AG09309 (cell line): ENCODE data around the gene WSCD2.

Experiments
- DNase-seq: peaks from one replicate; pipeline ENCODE4 v3.0.0-alpha.2; 2010; ENCODE audit warnings: low read depth
- H3K4me3 ChIP-seq: 2 replicates; pipeline ENCODE4 v1.5.1; 2011; ENCODE audit warnings: mild to moderate bottlenecking, low read depth, low read length, moderate library complexity; ENCODE audit not compliant: control insufficient read depth
- TF ChIP-seq, protein P1 (sequence below): IDR thresholded peaks from 2 replicates; pipeline ENCODE4 v1.5.1; 2011; ENCODE audit warnings: mild to moderate bottlenecking, low read depth, low read length, inconsistent platforms; ENCODE audit not compliant: insufficient read depth, control insufficient read depth; ENCODE audit errors: missing control alignments

The WSCD2 gene

DNA sequence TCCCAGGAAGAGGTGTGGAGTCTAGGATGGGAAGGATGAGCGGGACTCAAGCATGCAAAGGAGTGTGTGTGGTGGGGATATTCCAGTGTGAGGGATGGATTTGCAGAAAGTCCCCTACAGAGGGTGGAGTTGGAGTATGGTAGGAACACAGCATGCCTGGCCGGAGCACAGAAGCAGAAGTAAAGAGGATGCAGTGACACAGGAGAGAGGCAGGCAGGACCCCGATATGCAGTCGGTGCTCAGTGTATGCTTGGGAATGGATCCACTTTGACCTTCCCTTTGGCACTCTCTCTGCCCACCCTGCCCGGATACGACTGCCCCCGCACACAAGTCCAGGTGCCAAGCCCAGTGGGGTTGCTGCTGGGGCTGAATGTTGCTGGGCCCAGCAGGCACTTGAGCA lies 21.3 kb downstream of the WSCD2 start:
- TF ChIP-seq, protein P1, sequence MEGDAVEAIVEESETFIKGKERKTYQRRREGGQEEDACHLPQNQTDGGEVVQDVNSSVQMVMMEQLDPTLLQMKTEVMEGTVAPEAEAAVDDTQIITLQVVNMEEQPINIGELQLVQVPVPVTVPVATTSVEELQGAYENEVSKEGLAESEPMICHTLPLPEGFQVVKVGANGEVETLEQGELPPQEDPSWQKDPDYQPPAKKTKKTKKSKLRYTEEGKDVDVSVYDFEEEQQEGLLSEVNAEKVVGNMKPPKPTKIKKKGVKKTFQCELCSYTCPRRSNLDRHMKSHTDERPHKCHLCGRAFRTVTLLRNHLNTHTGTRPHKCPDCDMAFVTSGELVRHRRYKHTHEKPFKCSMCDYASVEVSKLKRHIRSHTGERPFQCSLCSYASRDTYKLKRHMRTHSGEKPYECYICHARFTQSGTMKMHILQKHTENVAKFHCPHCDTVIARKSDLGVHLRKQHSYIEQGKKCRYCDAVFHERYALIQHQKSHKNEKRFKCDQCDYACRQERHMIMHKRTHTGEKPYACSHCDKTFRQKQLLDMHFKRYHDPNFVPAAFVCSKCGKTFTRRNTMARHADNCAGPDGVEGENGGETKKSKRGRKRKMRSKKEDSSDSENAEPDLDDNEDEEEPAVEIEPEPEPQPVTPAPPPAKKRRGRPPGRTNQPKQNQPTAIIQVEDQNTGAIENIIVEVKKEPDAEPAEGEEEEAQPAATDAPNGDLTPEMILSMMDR: no peak
- no peak overlapping the region for H3K4me3 ChIP-seq
- DNase-seq: no peak

DNA sequence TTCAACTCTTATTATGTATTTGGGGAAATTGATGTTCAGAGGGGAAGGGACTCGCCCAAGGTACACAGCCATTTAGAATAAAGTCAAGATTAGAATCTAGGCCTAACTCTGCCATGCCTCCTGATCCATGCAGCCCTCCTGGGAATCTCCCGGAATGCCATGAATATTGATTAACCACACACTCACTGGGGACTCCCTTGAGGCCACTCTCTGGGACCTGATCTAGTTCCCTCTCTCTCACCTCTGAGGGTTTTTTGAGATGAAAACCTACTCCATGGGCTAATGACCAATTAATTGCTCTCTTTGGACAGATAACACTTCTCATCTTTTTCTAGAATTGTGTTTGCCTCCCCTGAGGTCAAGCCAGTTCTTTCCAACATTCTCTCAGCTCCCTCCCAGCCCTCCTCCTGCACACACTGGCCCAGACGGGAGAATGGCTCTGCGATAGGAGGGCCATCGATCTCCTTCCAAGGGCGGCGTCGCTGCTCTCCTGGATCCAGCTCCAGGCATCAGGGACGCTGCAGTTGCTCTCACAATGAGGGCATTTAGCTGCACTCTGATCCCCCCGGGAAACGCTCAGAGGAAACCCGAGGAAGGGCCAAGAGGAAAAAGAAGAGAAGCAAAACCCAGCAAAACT lies 22.6 kb downstream of the WSCD2 start:
- TF ChIP-seq, protein P1: no peak
- no peak for DNase-seq
- H3K4me3 ChIP-seq: no peak overlapping the region

DNA sequence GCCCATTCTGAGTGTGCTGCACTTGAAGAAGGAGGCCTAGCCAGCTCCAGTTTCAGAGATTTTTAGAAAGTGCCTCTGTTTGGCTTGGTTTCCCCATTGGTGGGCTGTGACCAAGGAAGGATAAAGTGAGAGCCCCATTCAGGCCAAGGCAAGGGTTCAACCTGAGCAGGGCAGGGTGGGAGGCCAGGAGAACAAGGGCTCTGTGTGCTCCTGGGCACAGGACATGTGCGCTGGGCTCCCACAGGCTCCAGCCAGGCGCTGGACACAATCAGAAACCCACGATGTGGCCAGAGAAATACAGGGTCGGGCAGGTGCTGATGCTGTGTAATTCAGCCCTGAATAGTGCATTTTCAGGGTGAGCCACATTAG lies 23.1 kb downstream of the WSCD2 start:
- no peak overlapping the region for H3K4me3 ChIP-seq
- no peak for DNase-seq
- TF ChIP-seq, protein P1: no peak

DNA sequence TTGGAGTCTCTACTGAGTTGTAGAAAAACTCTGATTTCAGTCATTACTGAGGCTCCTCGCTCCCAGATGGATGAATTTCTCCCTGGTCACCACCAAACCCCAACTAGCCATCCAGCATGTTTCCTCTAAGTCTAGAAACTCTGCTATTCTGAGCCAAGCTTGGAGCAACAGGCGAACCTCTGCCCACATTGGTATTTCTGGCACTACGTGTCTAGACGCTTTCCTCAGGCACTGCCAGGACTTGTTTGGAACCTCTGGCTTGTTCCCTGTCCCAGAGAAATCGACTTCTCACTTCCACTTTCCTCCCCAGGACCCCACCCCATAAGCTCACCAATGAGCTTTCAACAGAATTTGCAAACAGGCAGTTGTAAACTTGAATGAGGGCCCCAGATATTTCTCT lies 27.6 kb downstream of the WSCD2 start:
- no peak for DNase-seq
- TF ChIP-seq, protein P1: no peak

DNA sequence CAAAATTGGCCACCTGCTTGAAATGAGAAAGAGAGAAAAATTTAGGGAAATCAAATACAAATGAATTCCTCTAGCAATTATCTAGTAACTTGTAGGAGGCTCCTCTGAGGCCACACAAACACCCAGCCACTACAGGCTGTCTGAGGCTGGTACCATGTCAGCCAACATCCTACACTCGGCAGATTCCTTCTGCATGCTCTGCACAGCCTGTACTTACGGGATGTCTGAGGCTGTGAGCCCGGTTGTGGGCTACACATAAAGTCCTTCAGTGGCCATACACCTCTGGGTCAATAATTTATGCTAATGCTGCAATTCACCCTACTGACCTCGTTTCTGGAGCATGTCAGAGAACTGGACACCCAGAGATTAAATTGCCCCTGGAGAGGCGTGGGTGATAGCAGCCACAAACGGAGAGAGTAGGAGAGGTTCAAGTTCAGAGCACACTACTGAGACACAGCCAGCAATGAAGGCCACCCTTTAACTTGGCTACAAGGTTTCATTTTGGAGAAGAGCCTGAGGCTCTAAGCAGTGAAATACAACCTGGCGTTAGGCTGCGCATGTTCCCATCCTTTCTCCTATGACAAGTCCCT lies 28.9 kb downstream of the WSCD2 start:
- H3K4me3 ChIP-seq: no peak overlapping the region
- TF ChIP-seq, protein P1: no peak
- DNase-seq: no peak

More for the DNA sequence above, 27.6 kb downstream of the WSCD2 start:
- H3K4me3 ChIP-seq: no peak overlapping the region

DNA sequence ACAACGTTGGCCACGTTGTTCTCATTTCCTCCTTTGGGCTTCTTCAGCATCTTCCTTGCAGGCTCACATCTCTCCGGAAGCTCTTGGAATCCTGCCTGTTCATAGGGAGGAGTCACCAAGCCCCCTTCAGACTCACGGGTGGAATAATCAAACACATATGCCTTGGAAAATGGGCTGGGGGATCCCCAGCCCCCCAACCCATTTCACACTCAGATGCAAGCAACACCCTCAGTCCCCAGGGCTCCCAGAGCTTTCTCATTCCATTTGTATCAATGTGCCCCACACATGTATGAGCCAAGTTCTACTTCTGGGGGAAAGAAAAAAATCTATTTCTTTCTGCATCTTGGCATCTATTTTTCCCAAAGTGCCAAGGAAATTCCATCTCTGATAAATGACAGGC lies 33.1 kb downstream of the WSCD2 start:
- TF ChIP-seq, protein P1: no peak
- no peak for DNase-seq

DNA sequence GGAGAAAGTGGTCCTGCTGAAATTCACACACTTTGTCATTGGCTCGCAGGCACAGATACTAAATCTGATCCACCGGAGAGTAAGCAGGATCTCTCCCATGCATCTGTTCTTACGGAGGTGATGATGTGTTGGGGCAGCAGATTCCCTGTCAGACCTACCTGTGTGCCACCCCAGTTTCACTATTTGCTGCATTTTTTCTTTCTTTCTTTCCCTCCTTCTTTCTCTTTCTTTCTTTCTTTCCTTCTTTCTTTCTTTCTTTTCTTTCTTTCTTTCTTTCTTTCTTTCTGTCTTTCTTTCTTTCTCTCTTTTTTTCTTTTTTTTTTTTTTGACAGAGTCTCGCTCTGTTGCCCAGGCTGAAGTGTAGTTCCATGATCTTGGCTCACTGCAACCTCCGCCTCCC lies 37.4 kb downstream of the WSCD2 start:
- no peak for DNase-seq
- no peak overlapping the region for H3K4me3 ChIP-seq
- TF ChIP-seq, protein P1: no peak

More for the DNA sequence above, 33.1 kb downstream of the WSCD2 start:
- no peak overlapping the region for H3K4me3 ChIP-seq
